Stimulated activated CD4-positive, alpha-beta T cell treated with anti-CD3 and anti-CD28 coated beads, Interleukin-1b, Interleukin-23, amount 100 ng/mL, for 4 hours (primary cell): ENCODE measurements around the gene MYO15A.

Source experiments
- DNase-seq, 2 donors: peaks; one replicate each; pipeline ENCODE4 v3.0.0-alpha.2; 2020; ENCODE audit warnings: low read depth in 2 of 2

Gene MYO15A, protein sequence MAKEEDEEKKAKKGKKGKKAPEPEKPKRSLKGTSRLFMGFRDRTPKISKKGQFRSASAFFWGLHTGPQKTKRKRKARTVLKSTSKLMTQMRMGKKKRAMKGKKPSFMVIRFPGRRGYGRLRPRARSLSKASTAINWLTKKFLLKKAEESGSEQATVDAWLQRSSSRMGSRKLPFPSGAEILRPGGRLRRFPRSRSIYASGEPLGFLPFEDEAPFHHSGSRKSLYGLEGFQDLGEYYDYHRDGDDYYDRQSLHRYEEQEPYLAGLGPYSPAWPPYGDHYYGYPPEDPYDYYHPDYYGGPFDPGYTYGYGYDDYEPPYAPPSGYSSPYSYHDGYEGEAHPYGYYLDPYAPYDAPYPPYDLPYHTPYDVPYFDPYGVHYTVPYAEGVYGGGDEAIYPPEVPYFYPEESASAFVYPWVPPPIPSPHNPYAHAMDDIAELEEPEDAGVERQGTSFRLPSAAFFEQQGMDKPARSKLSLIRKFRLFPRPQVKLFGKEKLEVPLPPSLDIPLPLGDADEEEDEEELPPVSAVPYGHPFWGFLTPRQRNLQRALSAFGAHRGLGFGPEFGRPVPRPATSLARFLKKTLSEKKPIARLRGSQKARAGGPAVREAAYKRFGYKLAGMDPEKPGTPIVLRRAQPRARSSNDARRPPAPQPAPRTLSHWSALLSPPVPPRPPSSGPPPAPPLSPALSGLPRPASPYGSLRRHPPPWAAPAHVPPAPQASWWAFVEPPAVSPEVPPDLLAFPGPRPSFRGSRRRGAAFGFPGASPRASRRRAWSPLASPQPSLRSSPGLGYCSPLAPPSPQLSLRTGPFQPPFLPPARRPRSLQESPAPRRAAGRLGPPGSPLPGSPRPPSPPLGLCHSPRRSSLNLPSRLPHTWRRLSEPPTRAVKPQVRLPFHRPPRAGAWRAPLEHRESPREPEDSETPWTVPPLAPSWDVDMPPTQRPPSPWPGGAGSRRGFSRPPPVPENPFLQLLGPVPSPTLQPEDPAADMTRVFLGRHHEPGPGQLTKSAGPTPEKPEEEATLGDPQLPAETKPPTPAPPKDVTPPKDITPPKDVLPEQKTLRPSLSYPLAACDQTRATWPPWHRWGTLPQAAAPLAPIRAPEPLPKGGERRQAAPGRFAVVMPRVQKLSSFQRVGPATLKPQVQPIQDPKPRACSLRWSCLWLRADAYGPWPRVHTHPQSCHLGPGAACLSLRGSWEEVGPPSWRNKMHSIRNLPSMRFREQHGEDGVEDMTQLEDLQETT (N-terminal part only)

DNA sequence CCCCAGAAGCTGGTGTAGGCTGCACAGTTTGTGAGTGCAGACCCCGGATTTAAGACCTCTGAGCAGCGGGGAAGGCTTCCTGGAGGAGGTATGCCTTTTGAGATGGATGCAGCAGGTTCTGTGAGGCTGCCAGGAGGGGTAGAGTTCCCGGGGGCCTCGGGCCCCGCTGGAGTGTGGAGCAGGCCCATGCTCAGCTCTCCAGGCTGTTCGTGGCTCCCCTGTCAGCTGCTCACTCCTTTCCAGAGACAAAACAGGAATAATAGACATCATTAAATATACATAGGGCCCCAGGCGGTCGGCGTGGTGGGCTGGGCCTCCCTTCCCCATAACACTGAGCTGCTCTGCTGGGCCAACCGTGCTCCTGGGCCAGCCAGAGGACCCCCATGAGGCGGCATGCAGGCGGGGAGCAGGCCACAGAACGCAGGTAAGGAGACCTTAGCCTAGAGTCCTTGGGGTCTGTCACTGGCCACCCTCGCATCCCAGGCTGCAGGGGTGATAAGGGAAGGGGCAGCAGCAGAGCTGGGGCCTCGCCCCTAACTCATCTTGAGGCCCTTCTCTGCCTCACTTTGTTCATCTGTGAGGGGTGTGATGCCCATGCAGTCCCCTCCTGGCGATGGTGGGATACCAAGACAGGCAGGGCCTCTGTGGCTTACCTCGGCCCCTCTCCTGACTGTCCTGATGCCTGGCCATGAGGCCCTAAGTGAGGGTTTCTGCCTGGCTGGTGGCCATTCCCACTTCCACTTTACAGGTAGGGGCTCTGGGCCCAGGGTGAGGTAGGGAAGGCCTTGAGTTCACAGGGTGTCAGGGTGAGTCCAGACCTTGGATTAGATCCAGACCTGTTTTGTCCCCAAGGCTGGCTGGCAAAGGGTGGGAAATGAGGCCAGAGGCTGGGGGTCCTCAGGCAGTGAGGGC lies at the start of gene MYO15A:
TSS of gene MYO15A (plus strand) at position 356 of the 912 bp plus-strand sequence. CDS start 10,045 bp downstream, outside the sequence.
- no peak for DNase-seq

GRCh38 chr17:18059283-18059682 lies 49.3 kb upstream of the MYO15A start:
- no peak for DNase-seq

DNA sequence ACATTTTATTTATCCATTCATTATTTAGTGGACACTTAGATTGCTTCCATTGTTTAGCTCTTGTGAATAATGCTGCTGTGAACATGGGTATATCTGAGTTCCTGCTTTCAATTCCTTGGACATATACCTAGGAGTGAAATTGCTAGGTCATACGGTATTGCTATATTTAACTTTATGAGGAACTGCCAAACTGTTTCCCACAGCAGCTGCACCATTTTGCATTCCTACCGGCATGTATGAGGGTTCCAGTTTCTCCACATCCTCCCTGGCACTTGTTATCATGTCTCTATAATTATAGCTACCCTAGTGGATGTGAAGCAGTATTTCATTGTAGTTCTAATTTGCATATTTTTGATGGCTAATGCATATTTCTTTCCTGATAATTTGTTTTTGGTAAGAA lies 44.5 kb upstream of the MYO15A start:
- DNase-seq = no peak

DNA sequence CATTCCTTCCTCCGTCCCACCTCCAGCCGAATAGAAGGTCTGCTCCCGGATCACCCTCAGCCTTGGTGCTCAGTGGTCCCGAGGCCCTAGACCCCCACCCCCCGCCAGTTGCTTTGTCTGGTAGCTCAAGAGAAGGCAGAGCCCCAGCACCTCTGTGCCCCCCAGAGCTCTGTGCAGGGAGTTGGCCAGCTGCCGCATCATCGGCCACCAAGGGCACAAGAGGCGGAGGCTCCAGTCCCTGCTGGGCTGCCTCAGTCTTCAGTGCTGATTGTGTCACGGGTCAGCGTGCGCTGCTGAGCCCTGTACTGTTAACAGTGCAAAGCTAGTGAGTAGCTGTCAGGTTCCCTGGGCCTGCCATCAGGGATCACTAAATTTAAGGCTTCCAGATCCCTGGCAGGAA lies 43.0 kb upstream of the MYO15A start:
- no peak for DNase-seq

DNA sequence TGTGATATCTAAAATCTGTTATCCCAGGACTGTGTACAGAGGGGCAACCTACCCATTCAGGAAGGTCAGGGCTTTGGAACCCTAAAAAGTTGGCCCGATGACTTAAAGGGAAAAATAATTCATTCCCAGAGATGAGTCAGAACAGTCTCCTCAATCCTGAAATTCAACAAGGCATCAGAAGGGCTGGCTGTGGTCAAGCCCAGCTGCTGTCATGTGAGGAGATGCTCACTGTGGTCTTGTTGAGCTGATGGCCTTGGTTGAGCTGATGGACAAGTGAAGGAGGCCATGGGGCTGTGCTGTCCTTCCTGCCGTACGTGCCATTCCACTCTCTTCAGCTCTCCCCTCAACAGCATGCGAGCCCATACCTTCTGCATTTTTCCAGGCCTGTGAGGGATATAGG lies 41.7 kb upstream of the MYO15A start:
- DNase-seq = no peak

DNA sequence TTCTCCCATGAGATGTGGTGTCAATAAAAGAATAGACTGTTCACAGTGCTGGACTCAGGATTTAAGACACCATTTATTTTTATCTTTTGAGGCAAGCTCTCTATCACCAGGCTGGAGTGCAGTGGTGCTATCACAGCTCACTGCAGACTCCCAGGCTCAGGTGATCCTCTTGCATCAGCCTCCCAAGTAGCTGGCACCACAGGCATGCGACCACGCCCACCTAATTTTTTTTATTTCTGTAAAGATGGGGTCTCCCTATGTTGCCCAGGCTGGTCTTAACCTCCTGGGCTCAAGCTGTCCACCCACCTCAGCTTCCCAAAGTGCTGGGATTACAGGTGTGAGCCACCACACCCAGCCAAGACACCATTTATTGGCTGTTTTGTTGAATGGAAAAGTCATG lies 39.5 kb upstream of the MYO15A start:
- no peak for DNase-seq

- no peak for DNase-seq
Measured at GRCh38 chr17:18070861-18071340, 37.7 kb upstream of the MYO15A start.

GRCh38 chr17:18071751-18072150 lies 36.8 kb upstream of the MYO15A start:
- DNase-seq = no peak

GRCh38 chr17:18074566-18075272 lies 33.8 kb upstream of the MYO15A start:
- no peak for DNase-seq

GRCh38 chr17:18076936-18077335 lies 31.6 kb upstream of the MYO15A start:
- no peak for DNase-seq

DNA sequence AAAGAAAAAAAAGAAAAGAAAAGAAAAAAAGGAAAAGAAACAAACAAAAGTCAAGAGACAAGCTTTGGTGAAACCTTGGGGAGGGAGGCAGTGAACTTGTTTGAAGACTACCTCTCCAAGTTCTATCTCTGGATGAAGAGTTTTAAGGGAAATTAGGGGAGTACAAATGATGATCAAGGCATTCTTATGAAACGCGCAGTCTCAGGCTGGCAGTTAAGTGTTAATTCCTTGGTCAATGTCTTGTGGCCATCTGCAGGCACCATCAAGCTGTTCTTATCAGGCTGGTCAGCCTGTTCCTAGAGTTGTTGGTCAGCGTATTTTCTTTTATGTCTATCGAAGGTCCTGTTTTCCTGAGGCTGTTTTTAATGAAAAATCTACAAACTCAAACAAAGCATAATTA lies 29.0 kb upstream of the MYO15A start:
- no peak for DNase-seq

DNA sequence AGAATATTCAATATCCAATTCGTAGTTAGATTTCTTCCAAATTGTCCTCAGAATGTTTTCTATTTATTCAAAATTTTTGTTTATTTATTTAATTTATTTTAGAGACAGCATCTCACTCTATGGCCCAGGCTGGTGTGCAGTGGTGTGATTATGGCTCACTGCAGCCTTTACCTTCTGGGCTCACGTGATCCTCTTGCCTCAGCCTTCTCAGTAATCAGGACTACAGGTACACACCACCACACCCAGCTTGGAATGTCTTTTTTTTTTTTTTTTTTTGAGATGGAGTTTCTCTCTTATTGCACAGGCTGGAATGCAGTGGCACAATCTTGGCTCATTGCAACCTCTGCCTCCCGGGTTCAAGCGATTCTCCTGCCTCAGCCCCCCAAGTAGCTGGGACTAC lies 24.3 kb upstream of the MYO15A start:
- DNase-seq = no peak

DNA sequence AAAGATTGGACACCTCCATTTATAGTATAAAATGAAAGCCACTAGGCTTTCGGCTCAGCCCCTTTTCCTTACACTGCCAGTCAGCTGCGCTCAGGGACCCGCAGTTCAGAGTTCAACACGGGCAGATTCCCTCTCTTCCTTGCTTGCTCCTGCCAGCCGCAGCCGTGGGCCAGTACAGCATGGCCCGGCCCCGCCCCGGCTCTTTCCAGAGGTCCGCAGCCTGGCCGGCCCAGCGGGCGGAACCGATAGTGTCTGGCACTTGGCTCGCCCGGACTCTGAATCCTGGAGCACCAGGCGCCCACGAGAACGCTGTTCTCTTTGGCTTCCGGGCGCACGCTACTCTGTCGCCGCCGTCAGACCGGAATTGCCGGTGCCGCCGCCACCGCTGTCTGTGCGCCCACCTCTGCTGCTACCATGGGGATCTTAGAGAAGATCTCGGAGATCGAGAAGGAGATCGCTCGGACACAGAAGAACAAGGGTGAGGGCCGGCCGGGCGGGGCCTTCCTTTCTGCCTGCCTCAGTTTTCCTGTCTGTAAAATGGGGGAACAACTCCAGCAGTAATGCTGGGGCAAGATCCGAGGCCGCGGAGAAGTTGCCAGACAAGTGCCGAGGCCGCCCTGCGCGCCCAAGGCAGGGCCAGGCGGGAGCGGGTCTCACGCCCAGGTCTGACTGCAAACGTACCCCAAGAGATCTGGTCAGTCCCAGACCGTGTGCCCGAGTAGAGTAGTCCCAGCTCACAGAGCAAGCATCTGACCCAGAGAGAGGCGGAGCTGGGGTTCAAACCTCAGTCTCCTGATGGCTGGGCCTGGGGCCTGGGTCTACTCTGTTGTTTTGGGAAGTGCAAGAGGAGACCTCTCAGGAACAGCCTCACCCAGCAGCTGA lies 20.7 kb upstream of the MYO15A start, which contains the start of gene DRG2:
TSS of gene DRG2 (plus strand) at position 339 of the 882 bp plus-strand sequence. CDS start at position 415, 76 bp downstream.
- peak; percentile 85 to 90 for DNase-seq

DNA sequence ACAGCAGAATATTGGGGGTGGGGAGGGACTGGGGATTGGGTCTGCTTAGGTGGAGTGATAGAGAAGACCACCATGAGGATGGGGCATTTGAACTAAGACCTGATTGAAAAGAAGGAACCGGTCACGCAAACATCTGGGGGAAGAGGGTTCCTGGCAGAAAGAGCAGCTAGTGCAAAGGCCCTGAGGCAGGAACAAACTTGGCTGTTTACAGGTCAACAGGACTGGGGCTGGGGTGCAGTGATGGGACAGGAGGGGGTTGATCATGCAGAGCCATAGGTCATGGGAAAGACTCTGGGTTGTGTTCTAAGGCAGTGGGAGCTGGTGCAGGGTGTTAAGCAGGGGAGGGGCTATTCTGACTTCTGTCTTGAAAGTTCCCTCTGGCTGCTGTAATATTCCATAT lies 18.9 kb upstream of the MYO15A start:
- no peak for DNase-seq

GRCh38 chr17:18093616-18094408 lies 14.7 kb upstream of the MYO15A start:
- DNase-seq = no peak

GRCh38 chr17:18094409-18094807 lies 14.1 kb upstream of the MYO15A start:
- no peak for DNase-seq

DNA sequence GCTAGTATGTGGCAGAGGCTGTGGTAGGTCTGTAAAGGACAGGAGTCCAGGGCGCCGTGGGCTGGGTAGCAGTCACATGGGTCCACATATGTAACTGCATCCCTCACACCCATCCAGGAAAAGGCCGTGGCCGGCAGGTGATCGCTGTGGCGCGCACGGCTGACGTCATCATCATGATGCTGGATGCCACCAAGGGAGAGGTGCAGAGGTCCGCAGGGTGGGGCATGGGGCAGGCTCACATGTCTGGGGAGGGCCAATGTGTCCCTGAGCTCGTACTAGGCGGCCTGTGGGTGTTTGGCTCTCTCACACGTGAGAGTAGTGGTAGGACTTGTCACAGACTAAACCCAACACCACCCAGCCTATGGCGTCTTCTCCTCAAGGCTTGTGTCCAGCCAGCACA lies 9.0 kb upstream of the MYO15A start:
- DNase-seq = no peak

GRCh38 chr17:18100616-18101015 lies 7.9 kb upstream of the MYO15A start:
- DNase-seq = no peak
